Natural killer cell (primary cell): ENCODE data around the gene SH3PXD2A. TPM values are rescaled to one million over a fixed set of nuclear protein-coding genes. Genes with fewer than 3 reads are reported as not detected.

Experiments used
- ATAC-seq, 3 donors: fragments of 150-1000 bp in 2 of 3; fragments of 200-7000 bp in 1 of 3; cut with Tn5 transposase; 1 replicate in 1 of 3; 2 replicates in 2 of 3; pipeline ENCODE4 v1.10.0; 2021; ENCODE audit warnings: mild to moderate bottlenecking in 2 of 3, moderate library complexity in 2 of 3
- DNase-seq, 2 donors: peaks; one replicate each; pipeline versions ENCODE4 v3.0.0 to v3.0.0-alpha.2; 2013 to 2021; ENCODE audit warnings: mixed read lengths in 1 of 2
- H3K27ac ChIP-seq: one replicate; pipeline ENCODE4 v1.5.1; 2013; ENCODE audit warnings: mild to moderate bottlenecking, low read length
- H3K27me3 ChIP-seq: one replicate; pipeline ENCODE4 v1.6.1; 2013; ENCODE audit warnings: low read length; ENCODE audit not compliant: control insufficient read depth, insufficient read depth
- H3K36me3 ChIP-seq: one replicate; pipeline ENCODE4 v1.6.1; 2013; ENCODE audit warnings: low read length; ENCODE audit not compliant: control insufficient read depth, insufficient read depth
- H3K4me1 ChIP-seq: one replicate; pipeline ENCODE4 v1.6.1; 2013; ENCODE audit warnings: low read length; ENCODE audit not compliant: control insufficient read depth, insufficient read depth
- H3K4me3 ChIP-seq: one replicate; pipeline ENCODE4 v1.5.1; 2013; ENCODE audit warnings: low read length
- H3K9me3 ChIP-seq: one replicate; pipeline ENCODE4 v1.6.1; 2013; ENCODE audit warnings: low read length; ENCODE audit not compliant: control insufficient read depth, insufficient read depth
- H3K27ac Mint-ChIP-seq, 2 donors: one replicate each; pipeline ENCODE4 v1.8.0; 2022; ENCODE audit warnings: mild to moderate bottlenecking in 2 of 2, mixed read lengths in 2 of 2, moderate library complexity in 1 of 2
- H3K27me3 Mint-ChIP-seq, 2 donors: one replicate each; pipeline ENCODE4 v1.8.0; 2022; ENCODE audit warnings: low read depth in 2 of 2, mixed read lengths in 2 of 2
- H3K36me3 Mint-ChIP-seq: one replicate; pipeline ENCODE4 v1.8.0; 2022; ENCODE audit warnings: mixed read lengths
- H3K4me1 Mint-ChIP-seq, 2 donors: one replicate each; pipeline ENCODE4 v1.8.0; 2022; ENCODE audit warnings: mixed read lengths in 2 of 2
- H3K4me3 Mint-ChIP-seq: one replicate; pipeline ENCODE4 v1.8.0; 2022; ENCODE audit warnings: mild to moderate bottlenecking, moderate library complexity, mixed read lengths
- H3K9me3 Mint-ChIP-seq, 2 donors: one replicate each; pipeline ENCODE4 v1.8.0; 2022; ENCODE audit warnings: mixed read lengths in 2 of 2
- WGBS: methylation state at CpG from one replicate; pipeline ENCODE4 v1.1.7; 2013; ENCODE audit warnings: missing lambda C conversion rate; ENCODE audit not compliant: insufficient coverage; 5-methylcytosine and 5-hydroxymethylcytosine counted together
- intact Hi-C: fragments of 100-400 bp; cut with micrococcal nuclease; formaldehyde crosslinking; loops from one replicate; pipeline ENCODE4 v1.14.2; 2022
- total RNA-seq, 4 donors: library from RNA; stranded (reverse); fragments of 120-200 nt in 1 of 4; gene quantifications; one replicate each; pipeline versions ENCODE4 v1.2.3 to v1.2.4, GENCODE V29; 2013 to 2022
- TF ChIP-seq, protein P1 (sequence below): fragments of 200-600 bp; IDR thresholded peaks from one replicate; pipeline ENCODE4 v1.8.0; 2022; ENCODE audit warnings: antibody characterized with exemption

SH3PXD2A gene
- total RNA-seq, 3 donors from 2014 or later (not counting 1 experiment from before 2014, with no cell fraction given) = 3.3 to 7.0 (median 4.9) TPM

GRCh38 chr10:103681617-103682399 is 173.6 kb downstream of the SH3PXD2A start:
- no peaks in the 10 kb centered on the region for H3K27me3 ChIP-seq
- H3K4me1 ChIP-seq = peaks cover 24% of the 10 kb centered on the region
- Mint-ChIP-seq H3K4me3 (no peak overlapping the region), H3K27me3 (peaks cover 0 to 13% of the 10 kb centered on the region in 2 donors), H3K4me1 (no peaks in the 10 kb centered on the region), H3K27ac (no peak overlapping the region), H3K36me3 (no peaks in the 10 kb centered on the region), H3K9me3 (no peaks in the 10 kb centered on the region)
- no peaks in the 10 kb centered on the region for H3K9me3 ChIP-seq
- H3K36me3 ChIP-seq = no peaks in the 10 kb centered on the region
- TF ChIP-seq, protein P1, sequence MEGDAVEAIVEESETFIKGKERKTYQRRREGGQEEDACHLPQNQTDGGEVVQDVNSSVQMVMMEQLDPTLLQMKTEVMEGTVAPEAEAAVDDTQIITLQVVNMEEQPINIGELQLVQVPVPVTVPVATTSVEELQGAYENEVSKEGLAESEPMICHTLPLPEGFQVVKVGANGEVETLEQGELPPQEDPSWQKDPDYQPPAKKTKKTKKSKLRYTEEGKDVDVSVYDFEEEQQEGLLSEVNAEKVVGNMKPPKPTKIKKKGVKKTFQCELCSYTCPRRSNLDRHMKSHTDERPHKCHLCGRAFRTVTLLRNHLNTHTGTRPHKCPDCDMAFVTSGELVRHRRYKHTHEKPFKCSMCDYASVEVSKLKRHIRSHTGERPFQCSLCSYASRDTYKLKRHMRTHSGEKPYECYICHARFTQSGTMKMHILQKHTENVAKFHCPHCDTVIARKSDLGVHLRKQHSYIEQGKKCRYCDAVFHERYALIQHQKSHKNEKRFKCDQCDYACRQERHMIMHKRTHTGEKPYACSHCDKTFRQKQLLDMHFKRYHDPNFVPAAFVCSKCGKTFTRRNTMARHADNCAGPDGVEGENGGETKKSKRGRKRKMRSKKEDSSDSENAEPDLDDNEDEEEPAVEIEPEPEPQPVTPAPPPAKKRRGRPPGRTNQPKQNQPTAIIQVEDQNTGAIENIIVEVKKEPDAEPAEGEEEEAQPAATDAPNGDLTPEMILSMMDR = no peak
- no peak overlapping the region for H3K4me3 ChIP-seq
- no peak for ATAC-seq
- no peak overlapping the region for H3K27ac ChIP-seq
- 95% methylated on average over 27 of the region's 29 CpGs for whole genome bisulfite sequencing
- no peak for DNase-seq
- intact Hi-C loops = no loop called here

DNA sequence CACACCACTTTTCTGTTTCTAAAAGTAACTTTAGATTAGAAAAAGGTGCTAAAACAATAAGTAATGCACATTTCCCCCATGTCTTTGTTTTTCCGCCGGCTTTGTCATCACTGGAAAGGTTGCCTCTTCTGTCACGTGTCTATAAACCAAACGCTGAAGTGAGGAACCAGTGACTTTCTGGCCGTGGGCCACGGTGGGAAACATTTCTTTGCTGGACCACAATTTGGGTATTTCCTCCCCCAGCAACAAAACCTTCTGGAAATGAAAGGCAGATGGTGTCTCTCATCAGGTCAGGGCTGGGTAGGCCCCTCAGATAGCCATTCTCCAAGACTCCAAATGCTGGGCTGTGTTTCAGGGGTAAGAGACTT is 174.5 kb downstream of the SH3PXD2A start:
- no peak overlapping the region for H3K27ac Mint-ChIP-seq
- no peaks in the 10 kb centered on the region for H3K4me1 Mint-ChIP-seq

DNA sequence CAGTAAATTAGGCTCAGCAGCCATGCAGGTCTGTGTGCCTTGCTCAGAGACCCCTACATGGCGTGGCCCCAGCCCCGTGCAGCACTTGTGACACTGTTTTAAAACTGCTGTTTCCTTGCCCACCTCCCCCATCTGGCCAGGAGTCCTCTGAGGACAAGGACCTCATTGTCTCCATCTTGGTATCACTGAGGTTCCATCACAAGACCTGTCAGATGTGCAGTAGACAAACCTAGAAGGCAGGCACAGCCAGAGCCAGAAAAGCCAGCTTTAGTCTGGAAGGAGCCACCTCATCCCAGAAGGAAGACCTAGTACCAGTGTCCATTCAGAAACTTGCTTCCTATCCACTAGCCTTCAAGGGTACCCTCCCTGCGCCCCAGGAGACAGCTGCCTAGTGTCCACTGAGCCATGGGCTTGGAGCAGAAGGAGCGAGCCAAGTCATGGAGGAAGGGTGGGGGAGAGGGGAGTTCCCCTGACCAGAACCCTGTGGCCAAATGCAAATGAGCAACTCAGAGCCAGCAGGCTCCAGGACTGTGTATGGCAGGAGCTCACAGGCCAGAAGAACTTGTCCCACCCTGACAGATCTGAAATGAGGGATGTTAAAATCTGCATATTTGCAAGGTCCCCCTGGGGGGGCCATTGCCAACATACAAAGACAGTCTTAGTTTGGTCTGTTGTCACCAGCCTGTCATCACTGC is 176.1 kb downstream of the SH3PXD2A start:
- DNase-seq = no peak
- peak in 1 of 3 donors; percentile 4 for ATAC-seq
- Mint-ChIP-seq H3K36me3 (no peaks in the 10 kb centered on the region), H3K27me3 (peaks cover 0 to 13% of the 10 kb centered on the region in 2 donors), H3K27ac (no peak overlapping the region), H3K4me3 (no peak overlapping the region), H3K4me1 (no peaks in the 10 kb centered on the region), H3K9me3 (no peaks in the 10 kb centered on the region)
- Histone ChIP-seq H3K4me1 (peaks cover 24% of the 10 kb centered on the region), H3K27me3 (no peaks in the 10 kb centered on the region), H3K4me3 (no peak overlapping the region), H3K9me3 (no peaks in the 10 kb centered on the region), H3K36me3 (no peaks in the 10 kb centered on the region), H3K27ac (no peak overlapping the region)
- intact Hi-C loops = no loop called here
- TF ChIP-seq, protein P1 = no peak
- WGBS = 87% methylated on average over 4 of the region's 4 CpGs

More for the DNA sequence above, 174.5 kb downstream of the SH3PXD2A start:
- intact Hi-C loops = no loop called here
- 86% methylated on average over 6 of the region's 6 CpGs for WGBS
- no peaks in the 10 kb centered on the region for H3K9me3 Mint-ChIP-seq
- Histone ChIP-seq H3K27ac (no peak overlapping the region), H3K36me3 (no peaks in the 10 kb centered on the region), H3K4me1 (peaks cover 24% of the 10 kb centered on the region), H3K27me3 (no peaks in the 10 kb centered on the region), H3K9me3 (no peaks in the 10 kb centered on the region), H3K4me3 (no peak overlapping the region)
- no peak overlapping the region for H3K4me3 Mint-ChIP-seq
- DNase-seq = no peak
- no peak for ATAC-seq
- H3K36me3 Mint-ChIP-seq = no peaks in the 10 kb centered on the region
- TF ChIP-seq, protein P1 = no peak
- peaks cover 0 to 13% of the 10 kb centered on the region in 2 donors for H3K27me3 Mint-ChIP-seq
